OCI-LY7 (cell line): Measurements from ENCODE around the gene ARHGAP21. TPM values are rescaled to one million over a fixed set of nuclear protein-coding genes. Genes with fewer than 3 reads are reported as not detected.

Source experiments
- BruUV-seq: library from RNA; stranded (reverse); fragments of 400-500 nt; replicated peaks from 2 replicates; lab custom pipeline; 2021; lab: Mats Ljungman, UMichigan
- CTCF ChIA-PET: fragments of 300-600 bp; sonication (Branson Sonifier 250); formaldehyde crosslinking; loops from one replicate; lab custom pipeline; 2022; ENCODE audit warnings: antibody characterized with exemption; ENCODE audit not compliant: unreplicated experiment; lab: Charles Lee
- POLR2A ChIA-PET: fragments of 300-600 bp; sonication (Branson Sonifier 250); formaldehyde crosslinking; loops from one replicate; lab custom pipeline; 2022; ENCODE audit warnings: antibody characterized with exemption; lab: Charles Lee
- DNase-seq: peaks from one replicate; pipeline ENCODE4 v3.0.0-alpha.2; 2015; ENCODE audit warnings: low spot score
- H2AFZ ChIP-seq: fragments of 200-600 bp; sonication (generic), shearing (Covaris generic); 2 replicates; pipeline ENCODE4 v1.6.1; 2014; ENCODE audit warnings: mild to moderate bottlenecking, antibody characterized with exemption, low read length, moderate library complexity
- H3K27ac ChIP-seq: fragments of 200-600 bp; sonication (generic); 2 replicates; pipeline ENCODE4 v1.5.1; 2014; ENCODE audit warnings: mixed run types, low read depth, mild to moderate bottlenecking, moderate library complexity, low read length, inconsistent platforms; ENCODE audit not compliant: poor library complexity, severe bottlenecking
- H3K36me3 ChIP-seq: fragments of 200-600 bp; sonication (generic); 2 replicates; pipeline ENCODE4 v1.6.1; 2014; ENCODE audit warnings: mild to moderate bottlenecking, antibody characterized with exemption, low read length, moderate library complexity, mixed read lengths; ENCODE audit not compliant: insufficient read depth
- H3K4me1 ChIP-seq: fragments of 200-600 bp; sonication (generic); 2 replicates; pipeline ENCODE4 v1.5.1; 2014; ENCODE audit warnings: mild to moderate bottlenecking, low read length; ENCODE audit not compliant: insufficient read depth, poor library complexity, severe bottlenecking
- H3K4me2 ChIP-seq: fragments of 200-600 bp; sonication (generic); 2 replicates; pipeline ENCODE4 v1.6.1; 2014; ENCODE audit warnings: mild to moderate bottlenecking, low read length
- H3K4me3 ChIP-seq: fragments of 200-600 bp; sonication (generic); 2 replicates; pipeline ENCODE4 v1.5.1; 2014; ENCODE audit warnings: mild to moderate bottlenecking, low read depth, low read length; ENCODE audit not compliant: poor library complexity, severe bottlenecking
- H3K79me2 ChIP-seq: fragments of 200-600 bp; sonication (generic); 2 replicates; pipeline ENCODE4 v1.6.1; 2016; ENCODE audit warnings: low read depth, mild to moderate bottlenecking, low read length, moderate library complexity, mixed read lengths; ENCODE audit not compliant: insufficient read depth
- H3K9me2 ChIP-seq: fragments of 200-600 bp; sonication (generic); 2 replicates; pipeline ENCODE4 v1.6.1; 2016; ENCODE audit warnings: mild to moderate bottlenecking, low read length, mixed read lengths; ENCODE audit not compliant: insufficient read depth
- H3K9me3 ChIP-seq: fragments of 200-600 bp; sonication (generic); 2 replicates; pipeline ENCODE4 v1.6.1; 2014; ENCODE audit warnings: mild to moderate bottlenecking, mixed run types, low read length, mixed read lengths
- H4K20me1 ChIP-seq: fragments of 200-600 bp; sonication (generic); 2 replicates; pipeline ENCODE4 v1.6.1; 2014; ENCODE audit warnings: mild to moderate bottlenecking, antibody characterized with exemption, low read length, moderate library complexity, mixed read lengths; ENCODE audit not compliant: insufficient read depth
- CTCF ChIP-seq: fragments of 200-600 bp; sonication (generic); conservative IDR thresholded peaks from 2 replicates; pipeline ENCODE4 v1.5.1; 2014; ENCODE audit warnings: mild to moderate bottlenecking, antibody characterized with exemption, low read length, moderate library complexity, mixed read lengths
- EZH2phosphoT487 ChIP-seq: fragments of 200-600 bp; sonication (generic); IDR thresholded peaks from 2 replicates; pipeline ENCODE4 v1.6.1; 2018; ENCODE audit warnings: low read depth, borderline replicate concordance, mild to moderate bottlenecking, mixed run types, antibody characterized with exemption, low read length, moderate library complexity, mixed read lengths
- intact Hi-C: fragments of 100-400 bp; cut with micrococcal nuclease; formaldehyde crosslinking; loops from one replicate; pipeline ENCODE4 v1.10.0; 2022; ENCODE audit not compliant: unreplicated experiment
- total RNA-seq, 2 experiments: library from RNA; depleted of rRNA in 1 of 2; stranded (reverse); fragments of >200 nt in 1 of 2; shearing (Covaris generic) in 1 of 2; gene quantifications; 2 replicates each; pipeline ENCODE4 v1.2.3, GENCODE V29; 2014 to 2022

ARHGAP21 gene
- total RNA-seq, 2 experiments from 2014 or later = 24.2 to 44.9 TPM

- TF ChIP-seq EZH2phosphoT487 (no peak), CTCF (no peak)
- H3K4me3 ChIP-seq = peak overlapping the region; percentile 88
- H3K27ac ChIP-seq = peak overlapping the region; percentile 79
Observed at GRCh38 chr10:24724381-24725228, 918 bp upstream of the ARHGAP21 start.

GRCh38 chr10:24723386-24723787 lies 300 bp downstream of the ARHGAP21 start:
- ChIA-PET POLR2A (interaction anchor here (1.9 kb wide), 1 partner anchor 101 kb away, joined by 9 read pairs; no protein-coding TSS in a partner anchor), CTCF (no interaction called here)
- Histone ChIP-seq H3K36me3 (no peaks in the 10 kb centered on the region), H3K4me1 (peaks cover 33% of the 10 kb centered on the region), H3K4me2 (peak overlapping the region; percentile 89; the same call in 1 of the 2 replicates), H3K9me2 (no peaks in the 10 kb centered on the region), H4K20me1 (0 out of 2 replicates have a peak, but pooled peaks cover 5% of the 10 kb centered on the region), H3K9me3 (no peaks in the 10 kb centered on the region), H3K79me2 (peaks cover 19% of the 10 kb centered on the region; the same call in 1 of the 2 replicates), H3K27ac (peak overlapping the region; percentile 65), H2AFZ (no peak overlapping the region), H3K4me3 (peak overlapping the region; percentile 88)
- BruUV-seq = no TSS peak
- intact Hi-C loops = loop anchor here (5.0 to 10.0 kb wide), 3 partner anchors 81 to 1289 kb away; partner anchors contain the start of gene OTUD1
- peak; percentile 54 for DNase-seq
- TF ChIP-seq CTCF (no peak), EZH2phosphoT487 (no peak)

More at GRCh38 chr10:24724381-24725228, 918 bp upstream of the ARHGAP21 start:
- BruUV-seq = no TSS peak
- Histone ChIP-seq H4K20me1 (0 out of 2 replicates have a peak, but pooled peaks cover 5% of the 10 kb centered on the region), H3K9me2 (no peaks in the 10 kb centered on the region), H3K36me3 (no peaks in the 10 kb centered on the region), H3K79me2 (peaks cover 14% of the 10 kb centered on the region; the same call in 1 of the 2 replicates), H3K9me3 (no peaks in the 10 kb centered on the region), H3K4me1 (peaks cover 25% of the 10 kb centered on the region), H2AFZ (peak overlapping the region; percentile 77), H3K4me2 (peak overlapping the region; percentile 89)
- CTCF ChIA-PET = interaction anchor here (0.6 kb wide), 1 partner anchor 19 kb away, joined by 3 read pairs; no protein-coding TSS in a partner anchor
- POLR2A ChIA-PET = interaction anchor here (0.9 to 1.9 kb wide), 2 partner anchors 78 to 102 kb away, joined by 3 to 9 read pairs; no protein-coding TSS in a partner anchor
- intact Hi-C loops = loop anchor here (1.0 to 10.0 kb wide), 4 partner anchors 82 to 1290 kb away; partner anchors contain the start of genes ENKUR, OTUD1 and THNSL1
- DNase-seq = peak; percentile 97
